T-helper 1 cell treated with Interleukin-12 subunit alpha and Interleukin-12 subunit beta and Interleukin-4 antibody, amounts not matched to agents 30 ng/mL and 1 ng/mL, for 36 hours (primary cell): ENCODE results near the gene IQCF6. TPM values are rescaled to one million over a fixed set of nuclear protein-coding genes. Genes with fewer than 3 reads are reported as not detected.
"Not testable (repeated sequence)": the region's sequence is repeated elsewhere in the genome, so short reads cannot be mapped to it uniquely, and the experiment has no call there.

Experiments
- intact Hi-C: fragments of 100-400 bp; cut with micrococcal nuclease; formaldehyde crosslinking; loops from one replicate; pipeline ENCODE4 v1.15.1; 2024
- total RNA-seq: library from RNA; stranded (reverse); gene quantifications from 2 replicates; pipeline ENCODE4 v1.2.3, GENCODE V29; 2022

IQCF6 gene
- total RNA-seq, 1 donor from 2014 or later = not detected

DNA sequence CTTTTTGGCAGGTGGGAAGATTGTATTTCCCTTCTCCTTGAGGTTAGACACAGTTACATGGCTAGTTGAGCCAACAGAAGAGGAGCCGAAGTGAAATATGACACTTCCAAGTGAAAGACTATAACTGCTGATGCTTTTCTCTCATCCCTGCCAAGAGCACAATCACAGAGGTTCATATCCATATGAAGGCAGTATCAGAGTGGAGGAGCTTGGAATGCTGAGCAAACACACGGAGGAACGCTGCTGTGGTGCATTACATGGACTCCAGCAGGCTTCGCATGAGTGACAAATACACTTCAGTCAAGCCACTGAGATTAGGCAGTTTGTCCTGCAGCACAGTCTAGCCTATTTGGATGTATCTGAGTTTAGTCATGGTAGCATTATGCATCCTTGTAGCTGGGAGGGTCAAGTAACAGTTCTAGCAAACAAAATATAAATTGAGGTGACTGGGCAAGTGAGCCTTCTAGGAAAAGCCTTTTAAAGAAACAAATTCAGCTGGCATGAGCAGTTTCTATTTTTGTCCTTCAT is 5.4 kb downstream of the IQCF6 start:
- intact Hi-C loops = no loop called here

DNA sequence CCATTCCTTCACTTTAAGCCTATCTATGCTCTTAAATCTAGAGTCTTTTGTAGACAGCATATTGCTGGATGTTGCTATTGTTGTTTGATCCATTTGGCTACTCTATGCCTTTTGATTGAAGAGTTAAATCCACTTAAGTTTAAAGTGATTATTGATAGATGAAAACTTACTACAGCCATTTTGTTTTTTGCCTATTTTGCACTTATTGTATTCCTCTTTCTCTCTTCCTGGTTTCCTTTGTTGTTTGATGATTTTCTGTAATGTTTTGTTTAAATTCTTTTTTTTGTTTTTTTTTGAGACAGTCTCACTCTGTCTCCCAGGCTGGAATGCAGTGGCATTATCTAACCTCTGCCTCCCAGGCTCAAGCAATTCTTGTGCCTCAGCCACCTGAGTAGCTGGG is 19.8 kb downstream of the IQCF6 start:
- intact Hi-C loops = no loop called here

DNA sequence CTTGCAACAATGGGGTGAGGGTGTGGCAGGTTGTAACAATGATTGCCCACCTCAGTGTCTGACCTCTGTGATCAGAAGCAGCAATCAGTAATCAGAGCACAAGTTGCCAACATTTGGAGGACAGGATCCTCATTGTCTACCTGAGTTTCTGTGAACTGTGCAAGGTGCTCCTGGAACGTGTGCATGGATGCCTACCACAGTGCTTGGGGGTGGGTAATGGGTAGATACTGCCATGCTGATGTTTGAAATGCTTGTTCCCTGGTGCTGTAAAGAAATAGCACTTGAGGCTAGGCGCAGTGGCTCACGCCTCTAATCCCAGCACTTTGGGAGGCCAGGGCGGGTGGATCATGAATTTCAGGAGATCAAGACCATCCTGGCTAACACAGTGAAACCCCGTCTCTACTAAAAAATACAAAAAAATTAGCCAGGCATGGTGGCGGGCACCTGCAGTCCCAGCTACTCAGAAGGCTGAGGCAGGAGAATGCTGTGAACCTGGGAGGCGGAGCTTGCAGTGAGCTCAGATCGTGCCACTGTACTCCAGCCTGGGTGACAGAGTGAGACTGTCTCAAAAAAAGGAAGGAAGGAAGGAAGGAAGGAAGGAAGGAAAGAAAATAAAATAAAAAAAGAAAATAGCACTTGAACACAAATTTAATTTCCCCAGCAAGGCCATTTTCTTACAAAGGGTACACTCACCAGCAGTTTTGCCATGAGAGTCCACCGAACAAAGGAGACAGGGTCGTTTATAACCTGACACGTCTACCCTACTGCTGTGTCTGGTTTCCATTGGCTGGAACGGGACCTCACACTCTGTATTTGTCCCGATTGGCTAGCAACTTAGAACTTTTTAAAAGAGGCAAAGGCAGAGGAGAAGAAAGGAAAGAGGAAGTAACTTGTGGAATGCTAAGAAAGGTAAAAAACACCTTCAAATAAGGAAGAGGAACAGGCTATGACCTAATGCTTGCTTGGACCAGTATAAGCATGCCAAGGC is 25.0 kb downstream of the IQCF6 start:
- intact Hi-C loops = not testable (repeated sequence)

DNA sequence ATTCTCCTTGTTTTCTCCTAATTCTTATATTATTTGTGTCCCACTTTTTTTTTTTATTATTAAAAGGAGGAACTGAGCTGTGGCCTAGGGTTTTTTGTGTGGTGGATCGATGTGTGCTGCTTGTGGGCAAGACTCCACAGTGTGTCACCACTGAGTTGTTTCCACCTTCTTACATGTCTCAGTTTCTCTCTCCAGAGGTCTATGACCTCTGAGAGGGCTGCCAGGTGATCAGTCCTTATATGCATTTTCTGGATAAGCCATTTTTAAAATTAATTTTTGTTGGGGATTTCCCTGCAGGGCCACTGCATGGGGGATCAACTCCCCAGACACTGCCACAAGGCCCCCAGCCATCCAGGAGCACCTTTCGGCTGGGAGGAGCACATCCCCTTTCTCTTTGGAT is 27.8 kb downstream of the IQCF6 start:
- intact Hi-C loops = no loop called here

DNA sequence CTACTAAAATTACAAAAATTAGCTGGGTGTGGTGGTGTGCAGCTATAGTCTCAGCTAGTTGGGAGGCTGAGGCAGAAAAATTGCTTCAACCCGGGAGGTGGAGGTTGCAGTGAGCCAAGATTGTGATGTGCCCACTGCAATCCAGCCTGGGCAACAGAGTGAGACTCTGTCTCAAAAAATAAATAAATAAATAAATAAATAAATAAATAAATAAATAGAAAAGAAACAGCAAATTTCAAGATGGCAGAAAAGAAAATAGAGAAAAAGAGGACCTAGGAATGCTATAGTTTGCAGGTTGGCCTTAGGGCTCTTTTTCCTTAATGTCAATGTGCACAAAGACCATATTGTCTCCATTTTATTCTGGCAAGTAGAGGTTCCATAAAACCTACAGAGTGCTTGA is 28.2 kb downstream of the IQCF6 start:
- intact Hi-C loops = no loop called here

DNA sequence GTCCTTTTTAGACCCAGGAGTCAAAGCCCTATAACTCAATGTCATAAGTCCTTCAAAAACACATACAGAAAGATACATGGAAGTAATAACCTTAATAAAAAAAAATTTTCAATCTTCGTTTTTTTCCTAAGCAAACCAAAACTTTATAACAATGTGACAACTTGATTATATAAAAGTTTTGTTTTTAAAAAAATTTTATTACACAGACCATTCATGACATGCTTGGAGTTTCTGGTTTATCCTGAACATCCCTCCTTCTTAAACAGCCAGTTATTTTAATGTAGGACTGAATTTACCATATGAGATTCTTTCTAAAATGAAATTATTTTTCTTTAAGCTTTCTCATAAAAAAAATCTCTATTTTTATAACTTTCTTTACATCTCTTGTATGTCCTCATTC is 30.7 kb downstream of the IQCF6 start:
- intact Hi-C loops = no loop called here

DNA sequence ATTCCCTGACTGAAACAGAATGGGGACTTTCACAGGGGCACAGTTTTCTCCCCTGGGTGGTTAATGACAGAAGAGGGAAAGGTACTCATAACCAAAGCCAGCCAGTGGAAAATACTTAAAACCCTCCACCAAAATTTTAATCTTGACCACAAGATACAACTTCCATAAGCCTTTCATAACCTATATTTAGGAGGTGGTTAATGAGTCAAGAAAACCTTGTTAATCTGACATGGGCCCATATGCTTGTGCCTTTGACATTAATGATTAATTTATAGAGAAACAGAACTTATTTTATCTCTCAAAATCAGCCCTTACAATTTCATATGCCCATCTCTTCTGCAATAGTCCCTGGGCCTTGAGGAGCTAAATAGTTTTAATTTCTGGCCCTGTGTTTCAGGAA is 31.2 kb downstream of the IQCF6 start:
- intact Hi-C loops = no loop called here

DNA sequence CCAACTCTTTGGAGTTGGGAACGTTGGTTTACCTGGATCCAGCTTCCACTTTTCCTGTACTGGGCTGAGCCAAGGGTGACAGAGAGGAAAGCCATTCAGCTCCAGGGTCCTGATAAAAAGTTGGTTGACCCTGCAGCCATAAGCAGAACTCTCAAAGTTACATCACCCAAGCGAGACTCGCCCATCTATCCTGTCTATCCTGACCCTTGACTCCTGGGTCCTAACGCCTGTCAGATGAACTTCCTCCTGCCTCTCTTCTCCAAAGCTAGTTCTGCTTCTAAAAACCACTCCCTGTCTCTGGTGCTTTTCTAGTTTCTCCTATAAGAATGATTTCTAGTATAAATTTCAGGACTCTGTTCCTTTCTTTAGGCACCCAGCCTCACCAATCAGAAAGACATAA is 36.1 kb downstream of the IQCF6 start:
- intact Hi-C loops = not testable (repeated sequence)

DNA sequence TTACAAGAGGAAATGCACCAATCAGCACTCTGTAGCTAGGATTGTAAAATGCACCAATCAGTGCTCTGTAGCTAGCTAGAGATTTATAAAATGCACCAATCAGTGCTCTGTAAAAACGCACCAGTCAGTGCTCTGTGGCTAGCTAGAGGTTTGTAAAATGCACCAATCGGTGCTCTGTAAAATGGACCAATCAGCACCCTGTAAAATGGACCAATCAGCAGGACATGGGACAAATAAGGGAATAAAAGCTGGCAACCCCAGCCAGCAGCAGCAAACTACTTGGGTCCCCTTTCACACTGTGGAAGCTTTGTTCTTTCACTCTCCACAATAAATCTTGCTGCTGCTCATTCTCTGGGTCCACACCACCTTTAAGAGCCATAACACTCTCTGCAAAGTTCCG is 36.7 kb downstream of the IQCF6 start:
- intact Hi-C loops = not testable (repeated sequence)

DNA sequence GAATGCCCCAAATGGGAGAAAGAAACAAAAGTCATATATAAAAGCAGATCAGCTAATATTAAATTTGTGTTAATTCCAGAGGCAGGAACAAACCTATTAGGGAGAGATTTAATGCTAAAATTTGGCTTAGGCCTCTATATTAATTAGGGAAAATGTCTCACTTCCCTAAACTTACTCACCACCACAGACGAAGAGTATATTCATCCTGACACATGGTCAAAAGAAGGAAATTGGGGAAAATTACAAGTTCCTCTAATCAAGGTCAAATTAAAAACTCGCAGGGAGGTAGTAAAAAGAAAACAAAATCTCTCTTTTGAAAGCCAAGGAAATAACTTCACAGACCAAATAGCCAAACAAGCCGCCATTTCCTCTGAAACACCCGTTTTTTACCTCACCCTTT is 39.9 kb downstream of the IQCF6 start:
- intact Hi-C loops = no loop called here

DNA sequence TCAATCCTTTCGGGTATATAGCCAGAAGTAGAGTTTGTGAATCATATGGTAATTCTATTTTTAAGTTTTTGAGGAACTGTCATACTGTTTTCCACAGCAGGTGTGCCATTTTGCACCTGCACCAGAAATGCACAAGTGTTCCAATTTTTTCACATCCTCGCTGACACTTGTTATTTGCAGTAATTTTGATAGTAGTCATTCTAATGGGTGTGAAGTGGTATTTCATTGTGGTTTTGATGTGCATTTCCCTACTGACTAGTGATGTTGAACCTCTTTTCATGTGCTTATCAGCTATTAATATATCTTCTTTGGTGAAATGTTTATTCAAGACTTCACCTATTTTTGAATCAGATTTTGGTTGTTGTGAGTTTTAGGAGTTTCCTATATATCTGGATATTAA is 43.1 kb downstream of the IQCF6 start:
- intact Hi-C loops = loop anchor here (2.0 kb wide), 1 partner anchor 49 kb away; no protein-coding TSS in a partner anchor

DNA sequence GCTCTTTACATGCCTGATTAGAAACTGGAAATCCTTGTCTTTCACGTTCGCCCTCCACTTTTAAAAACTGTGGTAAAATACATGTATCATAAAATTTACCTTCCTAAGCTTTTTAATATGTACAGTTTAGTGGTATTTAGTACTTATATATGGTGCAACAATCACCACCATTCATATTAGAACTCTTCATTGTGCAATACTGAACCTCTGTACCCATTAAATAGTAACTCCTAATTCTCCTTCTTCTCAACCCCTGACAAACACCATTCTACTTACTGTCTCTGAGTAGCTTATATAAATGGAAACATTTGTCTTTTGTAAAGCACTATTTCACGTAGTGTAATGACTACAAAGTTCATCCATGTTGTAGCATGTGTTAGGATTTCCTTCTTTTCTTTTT is 44.0 kb downstream of the IQCF6 start:
- intact Hi-C loops = loop anchor here (2.0 kb wide), 1 partner anchor 48 kb away; no protein-coding TSS in a partner anchor

DNA sequence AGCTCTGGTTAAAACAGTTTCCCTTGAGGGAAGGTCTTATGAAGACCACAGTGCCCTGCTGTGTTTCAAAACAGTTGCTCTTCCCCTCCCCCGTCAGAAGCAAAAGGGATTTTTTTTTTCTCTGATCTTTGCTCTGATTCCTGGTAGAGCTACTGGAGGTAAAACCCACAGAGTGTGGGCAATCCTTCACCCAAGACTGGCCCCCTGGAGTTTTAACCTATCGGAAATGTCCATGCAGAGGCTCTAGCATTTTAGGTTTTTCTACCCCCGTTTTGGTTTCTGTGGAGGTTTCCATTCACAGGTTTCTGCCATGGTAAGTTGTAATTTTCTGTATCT is 44.5 kb downstream of the IQCF6 start:
- intact Hi-C loops = loop anchor here (2.0 to 5.0 kb wide), 2 partner anchors 48 to 232 kb away; partner anchors contain the start of gene DCAF1

DNA sequence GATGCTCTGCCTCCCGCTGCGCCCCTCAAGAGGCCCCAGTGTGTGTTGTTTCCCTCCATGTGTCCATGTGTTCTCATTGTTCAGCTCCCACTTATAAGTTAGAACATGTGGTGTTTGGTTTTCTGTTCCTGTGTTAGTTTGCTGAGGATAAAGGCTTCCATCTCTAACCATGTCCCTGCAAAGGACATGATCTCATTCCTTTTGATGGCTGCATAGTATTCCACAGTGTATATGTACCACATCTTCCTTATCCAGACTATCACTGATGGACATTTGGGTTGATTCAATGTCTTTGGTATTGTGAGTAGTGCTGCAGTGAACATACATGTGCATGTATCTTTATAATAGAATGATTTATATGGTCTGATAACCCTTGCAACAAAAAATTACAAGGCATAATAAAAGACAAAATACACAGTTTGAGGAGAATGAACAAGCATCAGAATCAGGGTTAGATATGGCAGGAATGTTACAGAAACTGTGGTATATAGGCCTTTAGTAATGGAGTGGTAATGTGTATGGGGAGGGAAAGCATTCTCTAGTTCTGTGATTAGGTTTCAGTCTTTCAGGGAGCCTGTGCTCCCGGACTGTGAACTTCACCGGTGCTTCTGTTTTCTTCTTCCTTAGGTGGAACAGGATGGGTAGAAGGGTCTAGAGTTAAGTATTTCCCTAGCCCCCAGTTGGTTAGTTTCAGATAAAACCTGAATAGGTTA is 45.0 kb downstream of the IQCF6 start:
- intact Hi-C loops = loop anchor here (2.0 to 5.0 kb wide), 2 partner anchors 47 to 232 kb away; partner anchors contain the start of gene DCAF1

DNA sequence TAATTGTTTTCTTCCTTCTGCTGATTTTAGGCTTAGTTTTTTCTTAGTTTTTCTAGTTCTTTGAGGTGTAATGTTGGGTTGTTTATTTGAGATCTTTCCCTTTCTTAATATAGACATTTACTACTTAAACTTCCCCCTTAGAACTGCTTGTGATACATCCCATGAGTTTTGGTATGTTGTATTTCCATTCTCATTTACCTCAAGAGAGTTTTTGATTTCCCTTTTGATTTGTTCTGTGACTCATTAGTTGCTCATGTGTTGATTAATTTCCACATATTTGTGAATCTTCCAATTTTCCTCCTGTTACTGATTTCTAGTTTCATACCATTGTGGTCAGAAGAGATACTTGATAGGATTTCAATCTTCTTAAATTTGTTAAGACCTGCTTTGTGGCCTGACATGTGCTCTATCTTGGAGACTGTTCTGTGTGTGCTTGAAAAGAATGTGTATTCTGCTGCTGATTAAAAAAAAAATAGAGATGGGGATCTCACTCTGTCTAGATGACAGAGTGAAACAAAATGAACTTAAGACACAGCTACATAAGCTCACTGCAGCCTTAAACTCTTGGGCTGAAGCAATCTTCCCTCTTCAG is 49.9 kb downstream of the IQCF6 start:
- intact Hi-C loops = no loop called here

Other genes starting within 250 kb of the IQCF6 start
- 38.9 and 41.3 TPM in 2 replicates for gene RAD54L2, start 240.5 kb downstream of the IQCF6 start, total RNA-seq
- gene TEX264, start 108.0 kb downstream of the IQCF6 start, total RNA-seq = 62.0 and 66.2 TPM in 2 replicates
- gene GRM2, start 72.2 kb downstream of the IQCF6 start, total RNA-seq = 1.6 and 2.1 TPM in 2 replicates
- not detected in 2 replicates for gene IQCF2, start 82.4 kb upstream of the IQCF6 start, total RNA-seq
- not detected in 2 replicates for gene IQCF5, start 96.4 kb upstream of the IQCF6 start, total RNA-seq
- gene IQCF1, start 124.1 kb upstream of the IQCF6 start, total RNA-seq = not detected in 2 replicates
- 37.5 and 37.7 TPM in 2 replicates for gene RRP9, start 162.7 kb upstream of the IQCF6 start, total RNA-seq
- gene PARP3, start 163.1 kb upstream of the IQCF6 start, total RNA-seq = 14.0 and 18.8 TPM in 2 replicates
- not detected in 2 replicates for gene GPR62, start 176.1 kb upstream of the IQCF6 start, total RNA-seq
- 22.3 and 23.6 TPM in 2 replicates for gene PCBP4, start 188.2 kb upstream of the IQCF6 start, total RNA-seq
- 33.0 and 34.3 TPM in 2 replicates for gene ABHD14B, start 194.8 kb upstream of the IQCF6 start, total RNA-seq
- gene ABHD14A, start 195.8 kb upstream of the IQCF6 start, total RNA-seq = 10.5 and 11.5 TPM in 2 replicates
- gene ACY1, start 204.3 kb upstream of the IQCF6 start, total RNA-seq = 21.2 and 23.1 TPM in 2 replicates
- 1,242 and 1,243 TPM in 2 replicates for gene RPL29, start 216.7 kb upstream of the IQCF6 start, total RNA-seq